Left colon (tissue), 2 donors: ENCODE data around the gene METTL25B. TPM values are rescaled to one million over a fixed set of nuclear protein-coding genes. Genes with fewer than 3 reads are reported as not detected.

Experiments
- ATAC-seq: fragments of 200-7000 bp; cut with Tn5 transposase; one replicate; pipeline ENCODE4 v1.9.1; 2020; ENCODE audit warnings: mild to moderate bottlenecking, moderate library complexity
- DNase-seq, 2 donors: peaks; one replicate each; pipeline ENCODE4 v3.0.0-alpha.2; 2020
- intact Hi-C, 2 donors: fragments of 100-400 bp; cut with DNase I in 1 of 2; cut with micrococcal nuclease in 1 of 2; formaldehyde crosslinking; loops; one replicate each; pipeline versions ENCODE4 v1.11.2 to v1.14.0; 2022; cut with DNase I, micrococcal nuclease
- total RNA-seq, 2 donors: library from RNA; stranded (reverse); fragmentation: NEBNext Ultra II Directional; extraction: Animal tissue kit (Norgen Biotek cat#: 25700); gene quantifications; one replicate each; pipeline ENCODE4 v1.2.1, GENCODE V29; 2021
- donor health status: DM: no; HTN: no; CAD: no.
- donor health status: DM: yes; HTN: yes; CAD: no.

The METTL25B gene
- total RNA-seq, 2 donors from 2014 or later, result 40.6 to 47.9 TPM

GRCh38 chr1:156712626-156713025 is 15.6 kb upstream of the METTL25B start:
- DNase-seq, result no peak
- ATAC-seq, result no peak
- intact Hi-C loops, result no loop called here

- ATAC-seq, result no peak
- intact Hi-C loops, result no loop called here
- no peak for DNase-seq
Observed at GRCh38 chr1:156714830-156715229, 13.4 kb upstream of the METTL25B start.

GRCh38 chr1:156717351-156717750 is 10.9 kb upstream of the METTL25B start:
- ATAC-seq (no peak), DNase-seq (no peak)
- intact Hi-C loops, result no loop called here

GRCh38 chr1:156721131-156721530 is 7.1 kb upstream of the METTL25B start:
- intact Hi-C loops, result no loop called here
- ATAC-seq (no peak), DNase-seq (no peak)

- intact Hi-C loops, result no loop called here
- DNase-seq (no peak), ATAC-seq (no peak)
Observed at GRCh38 chr1:156721535-156721934, 6.7 kb upstream of the METTL25B start.

- DNase-seq (peak; percentile 85 to 93), ATAC-seq (peak; percentile 64)
- intact Hi-C loops, result loop anchor here (5.0 kb wide), 2 partner anchors 33 to 38 kb away; no protein-coding TSS in a partner anchor
Observed at GRCh38 chr1:156725683-156726280, 2.5 kb upstream of the METTL25B start.

GRCh38 chr1:156726549-156727226 is 1.6 kb upstream of the METTL25B start:
- intact Hi-C loops, result loop anchor here (5.0 kb wide), 2 partner anchors 34 to 39 kb away; no protein-coding TSS in a partner anchor
- DNase-seq, result peak; percentile 61 to 78
- ATAC-seq, result peak; percentile 13

- DNase-seq, result no peak
- intact Hi-C loops, result loop anchor here (5.0 kb wide), 2 partner anchors 35 to 40 kb away; no protein-coding TSS in a partner anchor
- no peak for ATAC-seq
Observed at GRCh38 chr1:156727492-156727891, 777 bp upstream of the METTL25B start.

GRCh38 chr1:156728599-156729462 is 562 bp downstream of the METTL25B start, which contains the start of gene ISG20L2:
ISG20L2 (minus strand) TSS chr1:156728766; CDS start chr1:156727652, 1,114 bp downstream.
- peak; percentile 97 to 99 for DNase-seq
- ATAC-seq, result peak; percentile 90
- intact Hi-C loops, result loop anchor here (5.0 kb wide), 2 partner anchors 37 to 42 kb away; no protein-coding TSS in a partner anchor

GRCh38 chr1:156733989-156734584 is 5.8 kb downstream of the METTL25B start:
- ATAC-seq, result no peak
- no peak for DNase-seq
- intact Hi-C loops, result no loop called here

GRCh38 chr1:156738407-156738806 is 10.1 kb downstream of the METTL25B start:
- intact Hi-C loops, result no loop called here
- DNase-seq (no peak), ATAC-seq (no peak)

GRCh38 chr1:156738916-156739315 is 10.6 kb downstream of the METTL25B start:
- intact Hi-C loops, result no loop called here
- DNase-seq (no peak), ATAC-seq (no peak)

GRCh38 chr1:156740237-156740740 is 12.0 kb downstream of the METTL25B start:
- DNase-seq (peak in 1 of 2 donors; percentile 39), ATAC-seq (peak; percentile 10)
- intact Hi-C loops, result no loop called here

GRCh38 chr1:156740741-156741480 is 12.6 kb downstream of the METTL25B start, which contains the start of gene MRPL24:
MRPL24 (minus strand) TSS chr1:156741088; CDS start chr1:156738704, 2,384 bp downstream.
- ATAC-seq (peak; percentile 90), DNase-seq (peak; percentile 97 to 99)
- intact Hi-C loops, result no loop called here

- ATAC-seq (no peak), DNase-seq (no peak)
- intact Hi-C loops, result no loop called here
Observed at GRCh38 chr1:156741481-156741983, 13.3 kb downstream of the METTL25B start.

GRCh38 chr1:156742017-156742416 is 13.7 kb downstream of the METTL25B start:
- ATAC-seq (no peak), DNase-seq (no peak)
- intact Hi-C loops, result no loop called here

GRCh38 chr1:156742801-156743200 is 14.5 kb downstream of the METTL25B start:
- ATAC-seq (no peak), DNase-seq (no peak)
- intact Hi-C loops, result no loop called here
